ENCODE measurements around the gene DPP3. TPM values are rescaled to one million over a fixed set of nuclear protein-coding genes. Genes with fewer than 3 reads are reported as not detected.

Gene DPP3
- total RNA-seq, 1 experiment from 2014 or later, result 55.6 TPM

DNA sequence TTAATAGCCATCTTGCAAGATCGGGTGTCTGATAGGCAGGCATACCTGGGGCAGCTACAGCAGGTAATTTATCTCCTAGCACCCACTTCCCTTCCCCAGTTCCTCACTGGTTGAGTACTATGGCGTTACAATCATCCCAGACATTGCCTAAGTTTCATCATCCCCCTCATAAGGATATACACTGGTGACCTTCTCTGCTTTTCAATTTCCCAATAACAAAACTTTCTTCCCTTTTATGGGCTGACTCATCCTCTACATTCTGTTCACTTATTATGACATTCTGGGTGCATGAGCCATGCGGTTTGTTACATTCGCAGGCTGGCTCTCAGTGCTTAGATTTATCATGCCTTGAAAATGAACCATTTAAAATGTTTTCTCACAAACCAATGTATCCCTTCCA, 36.6 kb upstream of the DPP3 start (continued):
- no peak for TF ChIP-seq EGR1 (IDR thresholded peaks at IDR 0.05; ENCODE audit: low read depth)

DNA sequence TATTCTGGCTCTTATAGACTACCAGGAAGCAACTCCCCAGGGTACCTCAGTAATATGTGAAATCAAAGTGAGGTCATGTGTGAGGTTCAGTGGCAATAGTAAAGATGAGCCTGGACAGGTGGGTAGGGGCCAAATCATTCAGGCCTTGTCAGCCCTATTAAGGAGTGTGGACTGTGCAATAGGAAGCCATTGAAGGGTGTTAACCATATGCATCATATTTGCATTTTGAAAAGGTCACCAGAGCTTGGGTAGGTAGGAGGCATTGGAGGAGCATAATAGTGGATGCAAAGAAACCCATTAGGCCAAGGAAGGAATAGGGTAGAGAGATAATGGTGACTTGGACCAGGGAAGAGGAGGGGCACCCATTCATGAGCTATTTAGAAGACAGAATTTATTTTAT, 33.2 kb upstream of the DPP3 start:
- H3K36me3 ChIP-seq (ENCODE audit: control insufficient read depth in 1 of 2, insufficient read depth in 2 of 2, low read length in 2 of 2), result no peaks in the 10 kb centered on the region
- DNase-seq (ENCODE audit: low read depth, low spot score) (no peak), ATAC-seq (no peak)
- CTCF ChIA-PET, result interaction anchor here (1.7 kb wide), 1 partner anchor 8 kb away, joined by 4 read pairs; the partner anchor contains the start of gene MRPL11
- H2AFZ ChIP-seq (ENCODE audit: low read depth, low read length, poor library complexity, severe bottlenecking), result no peak overlapping the region
- no peaks in the 10 kb centered on the region for H3K9me3 ChIP-seq (ENCODE audit: control insufficient read depth in 1 of 2, insufficient read depth in 1 of 2, low read depth in 1 of 2, low read length in 2 of 2)
- no peaks in the 10 kb centered on the region for H3K9me2 ChIP-seq (ENCODE audit: insufficient read depth)
- POLR2A ChIA-PET, result no interaction called here
- no TSS peak for BruUV-seq (replicated peaks)
- RAD21 ChIA-PET (ENCODE audit: low non-redundant PET in 1 of 2, low total read pairs in 2 of 2, uncharacterized antibody in 2 of 2, unreplicated experiment in 2 of 2), result no interaction called here
- no peaks in the 10 kb centered on the region for H4K20me1 ChIP-seq (ENCODE audit: insufficient read depth)
- H3K4me2 ChIP-seq (ENCODE audit: low read length), result no peak overlapping the region
- intact Hi-C loops (cut with micrococcal nuclease), result no loop called here
- no peaks in the 10 kb centered on the region for H3K27me3 ChIP-seq (ENCODE audit: insufficient read depth, low read length)
- H3K4me3 ChIP-seq (replicated peaks in 1 of 2; ENCODE audit: low read depth in 1 of 2, low read length in 2 of 2), result no peak overlapping the region
- peaks cover 0 to 10% of the 10 kb centered on the region in 2 experiments; a peak in 1 of 4 replicates for H3K4me1 ChIP-seq (ENCODE audit: control insufficient read depth in 1 of 2, insufficient read depth in 2 of 2, low read length in 2 of 2)
- H3K79me2 ChIP-seq (ENCODE audit: insufficient read depth, low read length), result no peaks in the 10 kb centered on the region
- H3K27ac ChIP-seq (ENCODE audit: low read depth, low read length), result no peak overlapping the region
- H3K9ac ChIP-seq (ENCODE audit: low read length), result no peak overlapping the region
- TF ChIP-seq RAD21 (IDR thresholded peaks at IDR 0.05; ENCODE audit: low read depth) (no peak), SRF (IDR thresholded peaks at IDR 0.05; ENCODE audit: low read depth) (no peak), FOSL1 (IDR thresholded peaks at IDR 0.05; ENCODE audit: low read depth) (no peak), CBX3 (IDR thresholded peaks at IDR 0.05; ENCODE audit: low read depth) (no peak), YY1 (IDR thresholded peaks at IDR 0.05; ENCODE audit: extremely low read depth, insufficient replicate concordance, low read depth, low read length) (no peak), ZFX (IDR thresholded peaks at IDR 0.05) (no peak), TCF7L2 (IDR thresholded peaks at IDR 0.05; ENCODE audit: borderline replicate concordance, extremely low read depth, insufficient read depth, insufficient read length) (no peak), EZH2 (IDR thresholded peaks at IDR 0.05) (no peak), POLR2AphosphoS5 (IDR thresholded peaks at IDR 0.05; ENCODE audit: low read depth, low read length) (no peak), SP1 (IDR thresholded peaks at IDR 0.05; ENCODE audit: low read depth) (no peak), CEBPB (IDR thresholded peaks at IDR 0.05; ENCODE audit: low read depth) (no peak), EGR1 (IDR thresholded peaks at IDR 0.05; ENCODE audit: low read depth) (no peak)
- TF ChIP-seq, protein P1, sequence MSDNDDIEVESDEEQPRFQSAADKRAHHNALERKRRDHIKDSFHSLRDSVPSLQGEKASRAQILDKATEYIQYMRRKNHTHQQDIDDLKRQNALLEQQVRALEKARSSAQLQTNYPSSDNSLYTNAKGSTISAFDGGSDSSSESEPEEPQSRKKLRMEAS (IDR thresholded peaks at IDR 0.05), result no peak
- TF ChIP-seq, protein P2, sequence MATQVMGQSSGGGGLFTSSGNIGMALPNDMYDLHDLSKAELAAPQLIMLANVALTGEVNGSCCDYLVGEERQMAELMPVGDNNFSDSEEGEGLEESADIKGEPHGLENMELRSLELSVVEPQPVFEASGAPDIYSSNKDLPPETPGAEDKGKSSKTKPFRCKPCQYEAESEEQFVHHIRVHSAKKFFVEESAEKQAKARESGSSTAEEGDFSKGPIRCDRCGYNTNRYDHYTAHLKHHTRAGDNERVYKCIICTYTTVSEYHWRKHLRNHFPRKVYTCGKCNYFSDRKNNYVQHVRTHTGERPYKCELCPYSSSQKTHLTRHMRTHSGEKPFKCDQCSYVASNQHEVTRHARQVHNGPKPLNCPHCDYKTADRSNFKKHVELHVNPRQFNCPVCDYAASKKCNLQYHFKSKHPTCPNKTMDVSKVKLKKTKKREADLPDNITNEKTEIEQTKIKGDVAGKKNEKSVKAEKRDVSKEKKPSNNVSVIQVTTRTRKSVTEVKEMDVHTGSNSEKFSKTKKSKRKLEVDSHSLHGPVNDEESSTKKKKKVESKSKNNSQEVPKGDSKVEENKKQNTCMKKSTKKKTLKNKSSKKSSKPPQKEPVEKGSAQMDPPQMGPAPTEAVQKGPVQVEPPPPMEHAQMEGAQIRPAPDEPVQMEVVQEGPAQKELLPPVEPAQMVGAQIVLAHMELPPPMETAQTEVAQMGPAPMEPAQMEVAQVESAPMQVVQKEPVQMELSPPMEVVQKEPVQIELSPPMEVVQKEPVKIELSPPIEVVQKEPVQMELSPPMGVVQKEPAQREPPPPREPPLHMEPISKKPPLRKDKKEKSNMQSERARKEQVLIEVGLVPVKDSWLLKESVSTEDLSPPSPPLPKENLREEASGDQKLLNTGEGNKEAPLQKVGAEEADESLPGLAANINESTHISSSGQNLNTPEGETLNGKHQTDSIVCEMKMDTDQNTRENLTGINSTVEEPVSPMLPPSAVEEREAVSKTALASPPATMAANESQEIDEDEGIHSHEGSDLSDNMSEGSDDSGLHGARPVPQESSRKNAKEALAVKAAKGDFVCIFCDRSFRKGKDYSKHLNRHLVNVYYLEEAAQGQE (IDR thresholded peaks at IDR 0.05; ENCODE audit: low read depth), result no peak
- TF ChIP-seq, protein P3, sequence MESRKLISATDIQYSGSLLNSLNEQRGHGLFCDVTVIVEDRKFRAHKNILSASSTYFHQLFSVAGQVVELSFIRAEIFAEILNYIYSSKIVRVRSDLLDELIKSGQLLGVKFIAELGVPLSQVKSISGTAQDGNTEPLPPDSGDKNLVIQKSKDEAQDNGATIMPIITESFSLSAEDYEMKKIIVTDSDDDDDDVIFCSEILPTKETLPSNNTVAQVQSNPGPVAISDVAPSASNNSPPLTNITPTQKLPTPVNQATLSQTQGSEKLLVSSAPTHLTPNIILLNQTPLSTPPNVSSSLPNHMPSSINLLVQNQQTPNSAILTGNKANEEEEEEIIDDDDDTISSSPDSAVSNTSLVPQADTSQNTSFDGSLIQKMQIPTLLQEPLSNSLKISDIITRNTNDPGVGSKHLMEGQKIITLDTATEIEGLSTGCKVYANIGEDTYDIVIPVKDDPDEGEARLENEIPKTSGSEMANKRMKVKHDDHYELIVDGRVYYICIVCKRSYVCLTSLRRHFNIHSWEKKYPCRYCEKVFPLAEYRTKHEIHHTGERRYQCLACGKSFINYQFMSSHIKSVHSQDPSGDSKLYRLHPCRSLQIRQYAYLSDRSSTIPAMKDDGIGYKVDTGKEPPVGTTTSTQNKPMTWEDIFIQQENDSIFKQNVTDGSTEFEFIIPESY (IDR thresholded peaks at IDR 0.05; ENCODE audit: extremely low read depth, insufficient replicate concordance, low read length), result no peak
- TF ChIP-seq, protein P4, sequence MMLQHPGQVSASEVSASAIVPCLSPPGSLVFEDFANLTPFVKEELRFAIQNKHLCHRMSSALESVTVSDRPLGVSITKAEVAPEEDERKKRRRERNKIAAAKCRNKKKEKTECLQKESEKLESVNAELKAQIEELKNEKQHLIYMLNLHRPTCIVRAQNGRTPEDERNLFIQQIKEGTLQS (IDR thresholded peaks at IDR 0.05), result no peak
